Kidney tubule cell (primary cell): ENCODE data around the gene HYAL2.
"Not testable (repeated sequence)": the region's sequence is repeated elsewhere in the genome, so short reads cannot be mapped to it uniquely, and the experiment has no call there.

Source experiments
- DNase-seq: peaks from one replicate; pipeline ENCODE4 v3.0.0-alpha.2; 2018; ENCODE audit warnings: low spot score

The HYAL2 gene

DNA sequence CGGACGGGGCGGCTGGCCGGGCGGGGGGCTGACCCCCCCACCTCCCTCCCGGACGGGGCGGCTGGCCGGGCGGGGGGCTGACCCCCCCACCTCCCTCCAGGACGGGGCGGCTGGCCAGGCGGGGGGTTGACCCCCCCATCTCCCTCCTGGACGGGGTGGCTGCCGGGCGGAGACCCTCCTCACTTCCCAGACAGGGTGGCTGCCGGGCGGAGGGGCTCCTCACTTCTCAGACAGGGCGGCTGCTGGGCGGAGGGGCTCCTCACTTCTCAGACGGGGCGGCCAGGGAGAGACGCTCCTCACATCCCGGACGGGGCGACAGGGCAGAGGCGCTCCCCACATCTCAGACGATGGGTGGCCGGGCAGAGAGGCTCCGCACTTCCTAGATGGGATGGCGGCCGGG lies 10.5 kb downstream of the HYAL2 start:
- DNase-seq: not testable (repeated sequence)

DNA sequence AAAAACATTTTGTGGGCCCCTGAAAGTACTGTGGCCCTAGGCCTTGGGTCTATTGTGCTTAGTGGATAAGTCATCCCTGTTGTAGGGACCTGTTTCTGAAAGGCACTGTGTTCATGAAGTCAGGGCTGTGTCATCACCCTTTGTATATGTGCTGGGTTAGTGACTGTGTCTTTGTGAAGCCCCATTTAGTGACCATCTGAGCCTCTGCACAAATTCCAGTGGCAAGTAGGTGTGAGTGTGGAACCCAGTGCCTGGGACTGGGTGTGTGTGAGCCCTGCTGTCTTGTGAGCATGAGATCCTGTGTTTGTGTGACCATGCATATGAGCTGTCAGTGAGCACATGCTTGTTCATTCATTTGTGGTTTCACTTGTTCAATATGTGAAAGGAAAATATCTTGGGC lies 17.9 kb downstream of the HYAL2 start:
- peak; percentile 71 for DNase-seq

GRCh38 chr3:50303013-50303815 lies 19.3 kb downstream of the HYAL2 start, which contains the start of gene HYAL1:
TSS of gene HYAL1 (minus strand) at chr3:50303574. CDS start at chr3:50302956, 618 bp downstream.
- DNase-seq: peak; percentile 72

DNA sequence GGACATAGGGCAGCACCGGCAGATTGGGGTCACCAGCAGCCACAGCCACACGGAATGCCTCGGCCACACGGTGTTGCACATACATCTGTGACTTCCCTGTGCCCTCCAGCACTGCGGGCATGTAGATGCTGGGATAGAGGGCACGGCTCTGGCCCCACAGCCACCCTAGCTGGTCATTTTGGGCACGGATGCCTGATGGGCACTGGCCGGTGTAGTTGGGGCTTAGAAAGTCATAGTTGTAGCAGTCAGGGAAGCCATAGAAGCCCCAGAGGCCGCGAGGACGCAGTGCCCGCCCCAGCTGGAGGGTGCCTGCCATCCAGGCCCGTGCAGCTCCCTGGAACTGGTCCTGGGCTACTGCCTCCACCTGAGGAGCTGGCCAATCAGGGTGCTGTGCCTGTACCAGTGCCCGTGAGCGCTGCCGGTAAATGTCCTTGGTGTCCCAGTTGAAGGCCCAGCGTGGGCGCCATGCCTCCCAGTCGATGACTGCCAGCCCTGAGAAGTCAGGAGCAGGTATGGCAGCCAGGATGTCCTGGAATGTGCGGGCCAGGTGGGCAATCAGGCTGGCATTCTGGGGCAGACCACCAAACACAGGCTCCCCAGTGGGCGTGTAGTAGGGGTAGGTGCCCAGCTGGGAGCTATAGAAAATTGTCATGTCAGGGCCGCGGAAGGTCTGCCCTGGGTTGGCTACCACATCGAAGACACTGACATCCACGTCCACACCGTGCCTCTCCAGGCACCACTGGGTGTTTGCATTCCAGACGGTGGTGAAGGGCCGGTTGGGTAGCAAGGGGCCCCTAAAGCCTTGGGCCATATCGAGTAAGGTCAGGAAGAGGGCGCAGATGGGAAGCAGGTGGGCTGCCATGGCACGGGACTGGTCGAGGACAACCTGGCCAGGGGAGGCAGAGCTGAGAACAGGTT lies 20.2 kb downstream of the HYAL2 start:
- DNase-seq: no peak

DNA sequence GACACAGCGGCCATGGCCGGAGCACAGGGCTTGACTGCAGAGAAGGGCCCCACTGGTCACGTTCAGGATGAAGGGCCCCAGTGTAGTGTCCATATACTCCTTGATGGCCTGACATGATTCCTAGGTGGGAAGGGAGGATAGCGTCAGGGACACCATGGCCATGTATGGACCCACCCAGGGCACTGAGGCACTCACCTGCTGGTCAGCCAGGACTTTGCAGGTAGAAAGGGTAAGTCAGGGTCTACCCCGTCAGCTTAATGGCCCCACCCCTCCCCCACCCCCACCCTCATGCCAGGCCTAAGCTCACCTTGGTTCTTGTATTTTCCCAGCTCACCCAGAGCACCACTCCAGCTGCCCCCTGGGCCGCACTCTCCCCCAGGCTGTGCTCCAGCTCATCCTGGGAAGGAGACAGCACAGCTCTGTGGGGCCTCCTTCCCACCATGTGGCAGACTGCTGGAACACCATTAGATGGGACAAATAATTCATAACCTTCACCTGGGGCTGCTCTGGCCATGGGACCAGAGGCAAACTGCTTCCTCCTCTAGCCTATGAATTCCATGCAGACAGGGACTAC lies 21.8 kb downstream of the HYAL2 start:
- no peak for DNase-seq

DNA sequence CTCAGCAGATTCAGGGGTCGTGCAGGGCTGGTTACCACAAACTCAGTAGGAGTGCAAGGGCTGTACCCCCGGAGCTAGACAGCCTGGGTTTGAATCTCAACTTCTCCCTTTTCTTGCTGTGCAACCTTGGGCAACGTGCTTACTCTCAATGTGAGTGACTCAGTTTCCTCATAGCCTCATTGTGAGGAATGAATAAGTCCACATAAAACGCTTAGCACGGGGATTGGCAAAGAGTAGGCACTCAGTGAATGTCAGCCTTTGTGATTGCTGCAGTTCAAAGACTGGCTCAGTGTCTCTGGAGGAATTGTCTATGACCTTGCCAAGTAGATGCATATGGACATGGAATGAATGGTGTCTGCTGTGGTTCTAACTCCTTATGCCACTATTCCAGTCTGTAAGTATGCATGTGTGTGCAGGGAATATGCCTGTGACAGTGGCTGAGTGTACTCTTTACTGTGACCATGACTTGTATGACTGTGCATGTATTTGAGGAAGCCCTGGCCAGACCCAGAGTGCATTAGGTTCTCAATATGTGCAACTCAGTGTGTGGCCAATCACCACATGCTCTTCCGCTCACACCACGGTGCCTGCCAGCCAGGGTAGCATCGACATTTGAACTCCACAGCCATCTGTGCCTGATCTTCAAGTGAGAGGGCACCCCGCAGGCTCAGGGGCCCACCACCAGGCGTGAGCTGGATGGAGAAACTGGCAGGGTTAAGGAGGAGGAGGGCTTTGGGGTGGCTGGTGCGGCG lies 22.4 kb downstream of the HYAL2 start:
- peak; percentile 39 for DNase-seq

DNA sequence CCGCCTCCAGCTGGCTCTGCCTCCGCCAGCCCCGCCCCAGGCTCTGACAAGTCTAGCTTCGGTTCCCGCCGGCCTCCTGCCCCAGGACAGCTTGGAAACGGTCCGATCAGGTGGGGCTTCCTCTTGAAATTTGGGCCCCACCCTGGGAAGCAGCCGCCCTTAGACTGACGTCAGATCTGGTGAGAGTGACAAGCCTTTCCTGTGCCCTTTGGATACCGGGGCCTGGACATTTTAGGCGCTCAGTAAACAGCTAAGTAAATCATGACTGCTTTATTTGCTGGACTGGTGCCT lies 23.0 kb downstream of the HYAL2 start:
- no peak for DNase-seq

DNA sequence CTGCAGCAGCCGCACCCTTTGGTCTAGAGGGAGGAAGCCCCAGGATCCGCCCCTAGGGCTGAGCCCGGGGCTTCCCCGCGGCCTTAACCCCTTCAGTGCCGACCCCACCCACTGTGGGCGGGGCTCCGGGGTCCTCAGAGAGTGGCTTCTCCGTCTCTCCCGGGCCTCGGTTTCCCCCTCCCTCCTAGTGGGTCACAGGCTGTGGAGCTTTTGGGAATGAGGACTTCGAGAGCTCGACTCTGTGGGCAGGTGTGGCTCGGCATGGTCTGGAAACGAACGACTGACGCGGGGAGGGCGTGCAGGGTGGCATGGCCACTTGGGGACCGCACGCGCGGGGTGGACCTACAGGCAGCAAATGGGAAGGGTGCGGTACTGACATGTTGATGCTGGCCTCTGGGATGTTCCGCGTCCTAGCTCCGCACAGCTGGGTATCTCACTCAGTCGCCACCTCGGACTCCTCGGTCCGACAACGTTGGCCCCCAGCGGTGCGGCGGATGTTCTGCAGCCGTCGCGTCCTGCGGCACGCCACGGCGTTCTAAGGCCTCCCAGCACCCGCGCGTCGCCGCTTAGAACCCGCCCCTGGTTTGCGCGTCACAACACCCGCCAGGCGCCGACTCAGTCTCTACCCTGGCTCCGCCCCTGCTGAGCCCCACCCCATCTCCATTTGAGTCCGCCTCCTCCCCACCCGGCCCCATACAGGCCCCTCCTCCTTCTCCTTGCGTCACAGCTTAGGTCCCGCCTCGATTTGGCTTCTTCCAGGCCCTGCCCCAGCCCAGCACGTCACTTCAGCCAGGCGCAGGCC lies 23.5 kb downstream of the HYAL2 start, which contains the start of the genes HYAL3 and NAA80:
Gene HYAL3, minus strand, starts transcription at position 570 of the 802 bp plus-strand sequence. CDS start 3,803 bp downstream, outside the sequence.
Gene NAA80, minus strand, starts transcription at position 570 of the 802 bp plus-strand sequence. CDS start 1,942 bp downstream, outside the sequence.
- DNase-seq: peak; percentile 100

DNA sequence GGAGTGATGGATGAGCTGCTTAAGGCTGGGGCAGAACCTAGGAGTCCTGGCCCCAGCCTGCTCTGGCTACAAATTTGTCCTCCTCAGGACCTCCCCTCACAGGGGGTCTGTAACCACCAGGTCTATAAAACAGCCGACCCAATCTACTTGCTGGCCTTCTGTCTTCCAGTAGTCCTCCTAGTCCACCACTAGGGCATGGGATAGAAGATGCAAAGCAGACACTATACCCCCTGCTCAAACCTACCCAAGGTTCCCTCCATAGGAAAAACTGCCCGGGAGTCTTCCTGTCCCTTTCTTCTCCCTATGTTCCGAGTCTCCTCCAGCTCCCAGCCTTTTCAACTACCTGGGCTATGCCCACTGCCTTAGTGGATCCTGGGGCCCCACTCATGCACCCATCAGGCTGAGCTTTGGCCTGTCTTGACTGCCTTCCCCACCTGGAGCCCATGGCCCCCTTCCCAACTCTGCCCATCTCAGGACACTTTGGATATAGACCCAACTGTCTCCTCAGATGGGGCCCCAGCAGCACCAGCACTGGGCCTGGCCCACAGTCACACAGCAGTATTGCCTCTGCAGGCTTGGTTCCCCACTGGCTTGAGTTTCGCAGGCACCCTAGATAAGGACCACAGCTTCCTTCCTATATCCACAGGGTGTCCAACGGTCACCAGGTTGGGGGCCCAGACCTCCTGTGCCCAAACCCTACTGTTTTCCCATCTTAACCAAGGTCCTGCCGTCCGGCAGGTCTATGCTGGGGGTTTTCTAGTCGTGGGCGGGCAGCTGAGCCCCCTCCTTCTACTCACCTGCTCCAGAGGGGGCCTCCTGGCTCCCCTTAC lies 24.4 kb downstream of the HYAL2 start:
- no peak for DNase-seq

DNA sequence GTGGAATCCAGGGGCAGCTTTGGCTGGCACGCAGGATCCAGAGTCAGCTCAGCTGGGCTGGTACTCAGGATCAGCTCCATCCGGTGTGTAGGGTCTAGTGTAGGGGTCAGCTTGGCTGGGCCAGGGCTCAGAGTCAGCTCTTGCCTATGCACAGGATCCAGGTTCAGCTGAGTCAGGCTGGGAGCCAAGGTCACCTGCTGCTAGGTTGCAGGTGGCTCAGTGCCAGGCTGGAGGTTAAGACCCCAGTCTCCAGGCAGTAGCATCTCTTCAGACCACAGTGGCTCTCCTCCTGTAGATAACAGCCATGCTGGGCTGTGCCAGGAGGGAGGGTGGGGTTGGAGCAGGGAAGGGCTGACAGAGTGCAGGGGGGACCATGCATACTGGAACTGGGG lies 25.2 kb downstream of the HYAL2 start:
- no peak for DNase-seq

GRCh38 chr3:50296721-50297383 lies 25.7 kb downstream of the HYAL2 start:
- no peak for DNase-seq

DNA sequence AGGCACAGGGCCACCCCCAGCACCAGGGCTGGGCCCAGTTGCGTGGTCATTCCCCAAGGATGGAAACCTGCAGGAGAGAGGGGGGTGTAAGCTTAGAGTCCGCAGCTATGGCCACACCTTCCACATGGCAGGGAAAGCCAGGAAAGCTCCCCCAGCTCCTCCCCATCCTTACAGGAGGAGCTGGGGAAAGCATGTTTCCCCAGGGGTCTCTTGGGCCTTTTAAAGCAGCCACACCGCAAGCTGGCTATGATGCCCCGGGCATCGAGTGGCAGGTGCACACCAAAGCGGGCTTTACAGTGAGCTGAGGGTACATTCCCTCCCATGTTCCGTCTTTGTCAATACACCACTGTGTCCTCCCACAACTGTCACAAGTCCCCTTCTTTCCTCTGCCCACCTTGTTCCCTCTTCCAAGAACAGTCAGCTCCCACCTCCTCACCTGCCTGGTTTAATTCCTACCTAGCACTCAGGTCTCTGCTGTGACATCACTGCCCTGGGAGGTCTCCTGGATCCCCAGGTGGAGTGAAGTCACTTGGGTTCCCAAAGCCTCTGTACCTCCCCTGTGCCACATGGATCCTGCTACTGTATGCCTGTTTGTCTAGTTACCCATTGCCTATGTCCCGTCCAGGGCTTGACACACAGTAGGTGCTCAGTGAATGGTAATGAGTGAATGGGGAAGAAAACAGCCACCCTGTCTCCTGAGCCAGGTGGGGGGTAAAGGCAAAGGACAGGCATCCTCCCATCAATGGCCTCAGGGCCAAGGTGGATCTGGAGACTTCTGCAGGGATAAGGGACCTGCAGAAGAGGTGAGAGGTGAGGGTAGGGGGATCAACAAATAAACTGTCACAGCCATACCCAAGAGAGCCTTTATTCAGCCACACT lies 26.8 kb downstream of the HYAL2 start:
- no peak for DNase-seq

DNA sequence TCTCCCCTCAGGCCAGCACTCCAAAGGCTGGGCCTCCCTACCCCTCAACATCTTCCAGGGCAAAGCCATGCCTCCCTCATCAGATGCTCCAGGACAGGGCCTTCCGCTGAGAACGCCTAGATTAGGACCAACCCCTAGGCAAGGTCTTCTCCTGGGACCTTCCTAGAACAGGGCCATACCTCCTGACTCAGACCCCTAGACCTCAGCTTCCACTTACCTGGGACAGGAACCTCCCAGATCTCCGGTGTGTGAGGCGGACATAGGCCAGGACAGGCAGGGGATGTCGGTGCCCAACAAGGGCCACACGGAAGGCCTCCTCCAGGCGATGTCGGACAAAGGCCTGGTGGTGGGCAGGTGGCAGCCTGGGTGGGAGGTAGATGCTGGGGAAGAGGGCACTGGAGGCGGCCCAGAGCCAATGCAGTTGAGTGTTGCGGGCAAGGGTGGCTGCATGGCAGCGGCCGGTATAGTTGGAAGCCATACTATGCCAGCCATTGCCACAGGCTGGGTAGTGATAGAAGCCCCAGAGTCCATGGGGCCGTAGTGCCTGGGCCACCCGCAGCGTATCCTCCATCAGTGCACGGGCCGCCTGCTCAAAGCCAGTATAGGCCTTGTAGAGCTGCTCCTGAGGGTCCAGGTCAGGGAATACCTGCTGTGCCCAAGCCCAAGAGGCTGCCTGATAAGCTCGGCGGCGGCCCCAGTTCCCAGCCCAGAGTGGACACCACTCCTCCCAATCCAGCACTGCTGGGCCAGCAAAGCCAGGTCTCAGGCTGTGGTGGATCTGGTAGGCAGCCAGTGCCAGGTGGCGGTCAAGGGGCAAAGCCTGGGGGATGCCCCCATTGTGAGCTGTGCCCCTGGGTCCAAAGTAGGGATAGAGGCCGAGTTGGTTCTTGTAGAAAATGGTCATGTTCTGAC lies 27.8 kb downstream of the HYAL2 start:
- DNase-seq: no peak

- DNase-seq: no peak
Observed at GRCh38 chr3:50294089-50294488, 28.5 kb downstream of the HYAL2 start.

DNA sequence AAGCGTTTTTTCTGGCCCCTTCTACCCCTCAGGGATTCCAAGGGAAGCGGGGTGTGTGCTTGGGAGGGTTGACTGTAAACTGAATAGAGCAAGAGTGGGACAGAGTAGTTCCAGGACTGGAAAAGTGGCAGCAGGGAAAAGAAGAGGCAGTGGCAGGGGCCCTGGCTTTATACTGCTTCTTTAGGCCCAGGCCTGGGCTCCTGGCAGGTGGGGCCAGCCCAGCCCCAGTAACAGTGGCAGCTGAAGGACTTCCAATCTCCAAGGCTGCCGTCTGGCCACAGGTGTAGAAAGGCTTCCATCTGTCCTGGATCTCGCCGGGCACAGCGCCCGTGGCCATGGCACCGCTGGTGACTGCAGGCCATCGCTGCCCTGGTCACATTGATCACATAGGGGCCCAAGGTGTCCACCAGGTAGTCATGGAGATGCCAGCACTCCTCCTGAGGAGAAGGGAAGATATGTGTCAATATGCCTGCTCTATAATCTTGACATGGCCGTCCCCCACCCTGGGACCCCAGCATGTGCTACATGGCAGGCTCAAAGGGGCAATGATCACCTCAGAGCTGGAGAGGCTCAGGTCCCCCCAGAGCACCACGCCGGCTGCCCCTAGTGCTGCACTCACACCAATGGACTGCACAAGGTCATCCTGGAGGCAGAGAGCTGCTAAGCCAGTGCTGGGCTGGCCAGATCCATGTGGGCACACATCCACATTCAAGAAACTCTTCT lies 29.3 kb downstream of the HYAL2 start:
- no peak for DNase-seq

DNA sequence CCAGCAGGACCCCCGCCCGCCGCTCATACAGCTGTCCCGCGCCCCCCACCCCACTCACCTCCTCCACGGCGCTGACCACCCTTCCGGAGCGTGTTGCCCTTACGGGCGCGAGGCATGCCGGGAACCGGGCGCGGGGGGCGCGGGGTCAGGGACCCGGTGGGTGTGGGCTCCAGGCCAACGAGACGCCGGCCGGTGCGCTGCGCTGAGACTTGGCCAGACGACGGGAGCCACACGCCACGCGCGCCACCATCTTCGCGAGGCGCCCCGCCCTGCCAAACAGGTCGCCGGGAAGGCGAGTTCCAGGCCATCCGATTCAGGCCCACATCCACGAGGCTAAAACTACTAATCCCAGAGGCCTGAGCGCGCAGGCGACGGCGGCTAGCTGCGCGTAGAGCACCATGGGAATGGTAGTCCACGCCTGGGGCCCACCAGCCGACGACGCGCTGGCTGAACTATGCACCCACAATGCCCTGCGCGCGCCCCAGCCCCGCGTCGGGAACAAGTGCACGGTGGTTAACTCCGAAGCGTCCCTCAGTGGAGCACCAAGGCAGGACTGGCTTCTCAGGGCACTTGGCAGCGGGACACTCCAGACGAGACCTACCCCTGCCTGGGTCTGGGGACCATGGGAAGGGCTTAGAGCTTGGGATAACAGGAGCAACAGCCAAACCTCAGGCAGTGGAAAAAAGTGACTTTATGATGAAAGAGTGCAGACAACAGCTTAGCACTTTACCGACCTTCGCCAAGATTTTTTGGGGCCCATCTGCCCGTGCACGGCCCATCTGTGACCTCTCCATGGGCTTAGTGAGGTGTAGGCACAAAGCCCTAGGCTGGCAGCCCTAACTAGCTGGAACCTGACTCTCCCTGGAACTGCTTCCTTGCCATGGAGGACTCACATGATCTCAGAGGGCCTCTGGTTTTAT lies 30.1 kb downstream of the HYAL2 start, which contains the start of gene IFRD2:
Gene IFRD2, minus strand, starts transcription at position 271 of the 920 bp plus-strand sequence. Its CDS starts 155 bp downstream, at position 116.
- peak; percentile 98 for DNase-seq
